GM12865 (cell line): ENCODE results near the gene PKNOX2.

Experiments
- DNase-seq: peaks from one replicate; pipeline ENCODE4 v3.0.0; 2010; ENCODE audit warnings: low read depth
- H3K4me3 ChIP-seq: 2 replicates; pipeline ENCODE4 v1.5.1; 2011; ENCODE audit warnings: mild to moderate bottlenecking, low read depth, low read length, control low read depth
- CTCF ChIP-seq: IDR thresholded peaks from 2 replicates; pipeline ENCODE4 v1.5.1; 2011; ENCODE audit warnings: low read length, control low read depth, low read depth, inconsistent platforms; ENCODE audit not compliant: insufficient read depth; ENCODE audit errors: missing control alignments

Gene PKNOX2

DNA sequence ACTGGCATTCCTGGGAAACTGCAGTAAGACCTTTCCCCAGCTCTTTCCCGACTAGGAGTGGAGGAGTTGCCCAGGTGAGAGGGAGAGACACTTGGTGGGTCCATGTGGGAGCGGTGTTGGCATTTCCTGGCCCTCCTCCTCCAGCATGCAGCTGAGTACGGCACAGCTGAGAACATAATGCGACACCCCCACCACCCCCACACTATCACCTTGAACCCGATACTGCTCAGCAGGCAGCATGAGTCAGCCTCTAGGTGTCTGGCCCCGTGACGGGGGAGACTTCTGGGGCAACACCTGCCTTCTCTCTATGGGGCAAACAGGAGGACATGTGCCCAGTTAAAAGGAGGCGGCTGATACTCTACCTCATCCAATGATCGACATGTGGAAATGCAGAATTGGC lies 64.4 kb downstream of the PKNOX2 start:
- DNase-seq, result no peak
- TF ChIP-seq CTCF, result no peak
- no peak overlapping the region for H3K4me3 ChIP-seq

DNA sequence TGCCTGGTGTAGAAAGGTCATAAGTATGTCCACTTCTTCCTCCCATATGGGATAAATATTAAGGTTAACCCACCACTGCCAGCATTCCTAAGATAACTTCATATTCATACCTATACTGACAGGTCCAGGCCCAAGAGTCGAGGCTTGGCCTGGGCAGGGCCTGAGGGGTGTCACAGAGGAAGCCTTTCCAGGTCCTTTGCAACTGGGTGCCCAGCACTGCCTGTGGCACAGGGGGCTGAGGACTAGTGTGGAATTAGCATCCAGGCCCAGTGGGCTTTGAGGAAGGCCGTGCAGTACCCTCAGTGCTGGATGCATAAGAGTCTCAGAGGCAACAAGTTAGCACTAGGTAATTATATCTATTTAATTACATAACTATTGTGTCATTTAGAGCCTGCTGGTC lies 65.4 kb downstream of the PKNOX2 start:
- no peak for DNase-seq
- no peak for TF ChIP-seq CTCF
- H3K4me3 ChIP-seq, result no peak overlapping the region

GRCh38 chr11:125233116-125233515 lies 68.6 kb downstream of the PKNOX2 start:
- no peak for TF ChIP-seq CTCF
- no peak overlapping the region for H3K4me3 ChIP-seq
- no peak for DNase-seq

DNA sequence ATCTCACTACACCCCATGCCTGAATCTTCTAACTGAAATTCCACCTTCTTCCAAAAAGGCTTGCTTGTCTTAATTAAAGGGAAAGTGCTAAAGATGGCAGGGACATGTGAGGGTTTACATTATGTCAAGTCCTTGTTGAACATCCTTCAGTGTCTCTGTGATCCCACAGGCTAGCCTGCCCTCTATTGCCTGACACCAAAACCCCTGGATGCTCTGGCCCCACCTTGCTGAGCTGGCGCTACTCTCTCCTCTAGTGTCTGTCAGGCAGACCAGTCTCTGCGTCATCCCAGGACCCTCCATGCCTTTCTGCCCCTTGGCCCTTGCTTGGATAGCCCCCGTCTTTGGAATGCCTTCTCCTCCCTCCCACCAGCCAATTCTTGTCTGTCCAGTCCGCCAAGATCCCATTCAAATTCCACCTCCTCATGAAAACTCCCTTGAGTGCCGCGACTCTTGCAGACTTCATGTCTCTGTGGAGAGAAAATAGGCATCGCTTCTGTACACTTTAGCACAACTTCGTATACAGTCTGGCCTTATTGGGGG lies 69.3 kb downstream of the PKNOX2 start:
- no peak for DNase-seq
- no peak for TF ChIP-seq CTCF

GRCh38 chr11:125235071-125235471 lies 70.5 kb downstream of the PKNOX2 start:
- H3K4me3 ChIP-seq, result no peak overlapping the region
- no peak for TF ChIP-seq CTCF
- no peak for DNase-seq

More for the DNA sequence above, 69.3 kb downstream of the PKNOX2 start:
- no peak overlapping the region for H3K4me3 ChIP-seq

- DNase-seq, result no peak
These were observed 71.7 kb downstream of the PKNOX2 start for GRCh38 chr11:125236072-125236825.

More at GRCh38 chr11:125236072-125236825, 71.7 kb downstream of the PKNOX2 start:
- no peak overlapping the region for H3K4me3 ChIP-seq
- TF ChIP-seq CTCF, result no peak
